Neural crest cell (in vitro differentiated cells): ENCODE results near the gene LENG8. TPM values are rescaled to one million over a fixed set of nuclear protein-coding genes. Genes with fewer than 3 reads are reported as not detected.

Experiments used
- DNase-seq: peaks from one replicate; pipeline ENCODE4 v3.0.0; 2021; ENCODE audit warnings: low read depth, mixed read lengths, low spot score
- H3K27ac Mint-ChIP-seq: one replicate; pipeline ENCODE4 v1.8.0; 2021; ENCODE audit warnings: mild to moderate bottlenecking, mixed read lengths; ENCODE audit not compliant: unreplicated experiment
- H3K27me3 Mint-ChIP-seq: 2 replicates; pipeline ENCODE4 v1.8.0; 2021; ENCODE audit warnings: low read depth, mild to moderate bottlenecking, mixed read lengths
- H3K36me3 Mint-ChIP-seq: 2 replicates; pipeline ENCODE4 v1.8.0; 2021; ENCODE audit warnings: low read depth, mild to moderate bottlenecking, mixed read lengths
- H3K4me1 Mint-ChIP-seq: 2 replicates; pipeline ENCODE4 v1.8.0; 2021; ENCODE audit warnings: mixed read lengths
- H3K4me3 Mint-ChIP-seq: one replicate; pipeline ENCODE4 v1.8.0; 2021; ENCODE audit warnings: mild to moderate bottlenecking, mixed read lengths
- H3K9me3 Mint-ChIP-seq: 2 replicates; pipeline ENCODE4 v1.8.0; 2021; ENCODE audit warnings: mixed read lengths
- CTCF ChIP-seq: fragments of 200-600 bp; sonication (generic); conservative IDR thresholded peaks from 2 replicates; pipeline ENCODE4 v1.5.0; 2021; ENCODE audit warnings: antibody characterized with exemption, mild to moderate bottlenecking
- total RNA-seq: library from RNA; stranded (reverse); gene quantifications from 2 replicates; pipeline ENCODE4 v1.2.1, GENCODE V29; 2021

The LENG8 gene
- total RNA-seq, 1 donor from 2014 or later = 161 TPM

DNA sequence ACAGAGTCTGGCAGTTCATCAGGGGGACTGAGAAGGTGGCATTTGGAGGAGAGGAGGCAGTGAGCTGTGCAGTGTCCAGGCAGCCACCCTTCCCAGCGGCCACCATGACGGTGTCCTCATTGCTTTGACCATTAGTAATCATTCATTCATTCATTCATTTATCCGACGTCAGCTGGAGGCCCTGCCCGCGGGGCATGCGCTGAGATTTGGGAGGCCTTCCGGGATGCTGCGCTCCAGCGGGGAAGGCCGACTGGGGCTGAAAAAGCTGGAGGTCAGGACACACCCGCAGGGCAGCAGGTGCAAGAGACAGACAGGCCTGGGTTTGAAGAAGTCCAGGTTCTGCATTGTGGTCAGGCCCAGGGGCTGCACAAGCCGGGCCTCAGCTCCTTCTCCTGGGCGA lies 24.8 kb upstream of the LENG8 start:
- Mint-ChIP-seq H3K9me3 (no peaks in the 10 kb centered on the region), H3K27ac (no peak overlapping the region), H3K36me3 (peaks cover 21% of the 10 kb centered on the region), H3K4me1 (peaks cover 35% of the 10 kb centered on the region), H3K4me3 (peak overlapping the region; percentile 23), H3K27me3 (no peaks in the 10 kb centered on the region)
- DNase-seq = no peak
- TF ChIP-seq CTCF = no peak

GRCh38 chr19:54424660-54425381 lies 24.2 kb upstream of the LENG8 start:
- Mint-ChIP-seq H3K9me3 (no peaks in the 10 kb centered on the region), H3K27me3 (no peaks in the 10 kb centered on the region), H3K27ac (no peak overlapping the region), H3K4me1 (peaks cover 29% of the 10 kb centered on the region), H3K4me3 (peak overlapping the region; percentile 62), H3K36me3 (peaks cover 20% of the 10 kb centered on the region)
- no peak for DNase-seq
- no peak for TF ChIP-seq CTCF

DNA sequence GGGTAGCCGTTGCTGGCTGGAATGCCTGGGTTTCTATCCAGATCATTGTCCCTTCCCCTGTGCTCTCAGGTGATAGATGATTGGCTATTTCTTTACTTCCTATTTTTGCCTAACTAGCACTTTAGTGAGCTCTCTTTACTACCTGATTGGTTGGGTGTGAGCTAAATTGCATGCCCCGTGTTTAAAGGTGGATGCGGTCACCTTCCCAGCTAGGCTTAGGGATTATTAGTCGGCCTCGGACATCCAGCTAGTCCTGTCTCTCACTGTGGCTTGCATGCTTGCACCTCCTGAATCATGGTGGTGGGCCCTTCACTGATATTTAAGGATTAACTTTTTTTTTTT lies 23.6 kb upstream of the LENG8 start:
- Mint-ChIP-seq H3K27ac (peak overlapping the region; percentile 57), H3K4me1 (peaks cover 25% of the 10 kb centered on the region), H3K27me3 (no peaks in the 10 kb centered on the region), H3K4me3 (no peak overlapping the region), H3K9me3 (no peaks in the 10 kb centered on the region), H3K36me3 (peaks cover 20% of the 10 kb centered on the region)
- no peak for TF ChIP-seq CTCF
- no peak for DNase-seq

GRCh38 chr19:54426291-54426931 lies 22.6 kb upstream of the LENG8 start:
- peaks cover 4% of the 10 kb centered on the region for H3K27me3 Mint-ChIP-seq
- H3K4me1 Mint-ChIP-seq = peaks cover 29% of the 10 kb centered on the region
- peak overlapping the region; percentile 19 for H3K27ac Mint-ChIP-seq
- DNase-seq = no peak
- H3K36me3 Mint-ChIP-seq = peaks cover 20% of the 10 kb centered on the region
- H3K9me3 Mint-ChIP-seq = no peaks in the 10 kb centered on the region
- peak overlapping the region; percentile 56 for H3K4me3 Mint-ChIP-seq
- no peak for TF ChIP-seq CTCF

GRCh38 chr19:54427586-54427985 lies 21.4 kb upstream of the LENG8 start:
- no peak for TF ChIP-seq CTCF
- peaks cover 4% of the 10 kb centered on the region for H3K27me3 Mint-ChIP-seq
- peaks cover 30% of the 10 kb centered on the region for H3K4me1 Mint-ChIP-seq
- no peak for DNase-seq
- H3K4me3 Mint-ChIP-seq = no peak overlapping the region
- no peaks in the 10 kb centered on the region for H3K9me3 Mint-ChIP-seq
- H3K27ac Mint-ChIP-seq = peak overlapping the region; percentile 27
- H3K36me3 Mint-ChIP-seq = peaks cover 15% of the 10 kb centered on the region
